Left ventricle myocardium inferior (tissue), 1 donor: ENCODE data around the gene MS4A10. TPM values are rescaled to one million over a fixed set of nuclear protein-coding genes. Genes with fewer than 3 reads are reported as not detected.

Experiments
- DNase-seq: peaks from one replicate; pipeline ENCODE4 v3.0.0-alpha.2; 2020
- H3K27ac ChIP-seq: fragments of 200-600 bp; replicated peaks from 2 replicates; pipeline ENCODE4 v1.8.0; 2021
- H3K27me3 ChIP-seq: fragments of 200-600 bp; 2 replicates; pipeline ENCODE4 v1.8.0; 2021; ENCODE audit warnings: low read depth
- H3K36me3 ChIP-seq: fragments of 200-600 bp; 2 replicates; pipeline ENCODE4 v1.8.0; 2021
- H3K4me1 ChIP-seq: fragments of 200-600 bp; 2 replicates; pipeline ENCODE4 v1.8.0; 2021
- H3K4me3 ChIP-seq: fragments of 200-600 bp; 2 replicates; pipeline ENCODE4 v1.8.0; 2021; ENCODE audit warnings: mild to moderate bottlenecking, moderate library complexity
- H3K9me3 ChIP-seq: fragments of 200-600 bp; replicated peaks from 2 replicates; pipeline ENCODE4 v1.8.0; 2021
- intact Hi-C: fragments of 100-400 bp; cut with micrococcal nuclease; formaldehyde crosslinking; loops from one replicate; pipeline ENCODE4 v1.11.0; 2022
- total RNA-seq: library from RNA; stranded (reverse); fragmentation: NEBNext Ultra II Directional; extraction: Animal tissue kit (Norgen Biotek cat#: 25700); gene quantifications from one replicate; pipeline ENCODE4 v1.2.1, GENCODE V29; 2021
- TF ChIP-seq, protein P1 (sequence below): fragments of 200-600 bp; IDR thresholded peaks from 2 replicates; pipeline ENCODE4 v1.8.0; 2021; ENCODE audit warnings: antibody characterized with exemption, mild to moderate bottlenecking, borderline replicate concordance
- donor health status: DM: no; HTN: yes; CAD: no; lungs with severe emphysema.

MS4A10 gene
- total RNA-seq, 1 donor from 2014 or later: not detected

DNA sequence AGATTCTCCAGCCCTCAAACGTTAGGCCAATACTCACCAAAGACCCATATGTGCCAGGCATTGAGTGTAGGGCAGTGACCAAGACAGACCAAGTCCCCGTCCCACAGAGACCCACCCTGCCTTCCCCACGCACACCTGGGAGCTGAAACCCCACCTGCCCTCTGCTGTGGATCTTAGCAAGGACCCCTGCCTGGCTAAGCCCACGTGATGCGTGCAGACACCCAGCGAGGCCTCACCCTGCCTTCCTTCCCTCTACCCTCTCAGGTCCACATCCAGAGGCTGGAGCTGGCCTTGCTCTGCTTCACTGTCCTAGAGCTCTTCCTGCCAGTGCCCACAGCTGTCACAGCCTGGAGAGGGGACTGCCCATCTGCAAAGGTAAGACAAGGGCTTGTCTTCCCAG lies 10.2 kb downstream of the MS4A10 start:
- intact Hi-C loops: no loop called here
- H3K4me1 ChIP-seq: no peaks in the 10 kb centered on the region
- H3K27me3 ChIP-seq: peaks cover 26% of the 10 kb centered on the region
- TF ChIP-seq, protein P1, sequence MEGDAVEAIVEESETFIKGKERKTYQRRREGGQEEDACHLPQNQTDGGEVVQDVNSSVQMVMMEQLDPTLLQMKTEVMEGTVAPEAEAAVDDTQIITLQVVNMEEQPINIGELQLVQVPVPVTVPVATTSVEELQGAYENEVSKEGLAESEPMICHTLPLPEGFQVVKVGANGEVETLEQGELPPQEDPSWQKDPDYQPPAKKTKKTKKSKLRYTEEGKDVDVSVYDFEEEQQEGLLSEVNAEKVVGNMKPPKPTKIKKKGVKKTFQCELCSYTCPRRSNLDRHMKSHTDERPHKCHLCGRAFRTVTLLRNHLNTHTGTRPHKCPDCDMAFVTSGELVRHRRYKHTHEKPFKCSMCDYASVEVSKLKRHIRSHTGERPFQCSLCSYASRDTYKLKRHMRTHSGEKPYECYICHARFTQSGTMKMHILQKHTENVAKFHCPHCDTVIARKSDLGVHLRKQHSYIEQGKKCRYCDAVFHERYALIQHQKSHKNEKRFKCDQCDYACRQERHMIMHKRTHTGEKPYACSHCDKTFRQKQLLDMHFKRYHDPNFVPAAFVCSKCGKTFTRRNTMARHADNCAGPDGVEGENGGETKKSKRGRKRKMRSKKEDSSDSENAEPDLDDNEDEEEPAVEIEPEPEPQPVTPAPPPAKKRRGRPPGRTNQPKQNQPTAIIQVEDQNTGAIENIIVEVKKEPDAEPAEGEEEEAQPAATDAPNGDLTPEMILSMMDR: no peak
- no peak overlapping the region for H3K27ac ChIP-seq
- H3K36me3 ChIP-seq: no peaks in the 10 kb centered on the region
- DNase-seq: no peak
- no peak overlapping the region for H3K4me3 ChIP-seq
- H3K9me3 ChIP-seq: peaks cover 6% of the 10 kb centered on the region

DNA sequence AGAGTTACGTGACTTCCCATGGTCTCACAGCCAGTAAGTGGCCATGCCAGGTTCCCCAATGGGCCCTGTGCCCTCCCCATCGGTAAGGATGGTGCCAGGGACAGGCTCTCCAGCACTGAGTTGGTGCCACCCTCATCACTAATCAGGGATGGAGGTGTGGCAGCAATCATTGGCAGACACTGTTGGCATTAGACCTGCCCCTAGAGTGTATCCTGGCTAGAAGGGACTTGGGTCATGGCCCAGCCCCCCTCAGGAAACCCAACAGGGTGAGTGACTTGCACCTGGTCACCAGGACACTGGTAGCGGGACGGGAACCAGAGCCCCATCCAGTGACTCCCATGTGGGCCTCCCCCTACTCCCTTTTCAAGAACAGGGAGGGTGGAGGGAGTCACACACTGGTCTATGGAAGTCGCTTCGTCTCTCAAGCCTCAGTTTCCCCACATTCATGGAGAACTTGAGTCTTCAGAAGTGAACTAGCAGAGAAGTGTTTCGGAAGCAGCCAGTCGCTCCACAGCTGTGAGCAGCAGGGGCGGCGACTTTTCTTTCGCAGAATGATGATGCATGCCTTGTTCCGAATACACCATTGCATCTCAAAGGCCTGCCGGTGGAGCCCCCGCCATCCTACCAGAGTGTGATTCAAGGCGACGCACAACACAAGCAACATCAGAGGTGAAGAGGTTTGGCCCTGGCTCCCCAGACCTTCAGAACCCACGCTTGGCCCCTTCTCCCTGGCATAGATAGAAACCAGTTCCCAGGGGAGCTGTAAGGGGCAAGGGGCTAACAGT lies 12.9 kb downstream of the MS4A10 start:
- DNase-seq: no peak
- Histone ChIP-seq H3K4me3 (no peak overlapping the region), H3K27me3 (peaks cover 46% of the 10 kb centered on the region), H3K4me1 (no peaks in the 10 kb centered on the region), H3K27ac (no peak overlapping the region), H3K9me3 (peaks cover 6% of the 10 kb centered on the region), H3K36me3 (no peaks in the 10 kb centered on the region)
- TF ChIP-seq, protein P1: no peak
- intact Hi-C loops: no loop called here

DNA sequence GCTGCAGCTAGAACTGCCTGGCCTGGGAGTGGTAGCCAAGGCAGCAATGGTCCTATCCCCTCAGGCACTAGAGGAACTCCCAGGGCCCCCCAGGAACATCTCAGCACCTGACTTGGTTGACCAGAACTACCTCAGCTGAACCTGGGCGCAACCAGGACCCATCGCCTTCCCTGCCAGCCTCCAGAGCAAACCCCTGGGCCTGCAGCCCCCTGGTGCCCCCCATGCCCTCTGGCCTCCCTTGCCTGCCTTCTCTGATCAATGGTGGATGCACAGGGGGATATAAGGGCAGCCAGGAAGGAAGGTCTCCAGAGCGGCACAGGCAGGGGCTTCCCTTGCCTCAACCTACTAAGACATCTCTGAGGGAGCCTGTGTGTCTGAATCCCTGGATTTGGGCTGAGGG lies 13.5 kb downstream of the MS4A10 start:
- DNase-seq: no peak
- TF ChIP-seq, protein P1: no peak
- Histone ChIP-seq H3K9me3 (peaks cover 6% of the 10 kb centered on the region), H3K27ac (no peak overlapping the region), H3K36me3 (no peaks in the 10 kb centered on the region), H3K4me3 (no peak overlapping the region), H3K27me3 (peaks cover 49% of the 10 kb centered on the region), H3K4me1 (no peaks in the 10 kb centered on the region)
- intact Hi-C loops: no loop called here

DNA sequence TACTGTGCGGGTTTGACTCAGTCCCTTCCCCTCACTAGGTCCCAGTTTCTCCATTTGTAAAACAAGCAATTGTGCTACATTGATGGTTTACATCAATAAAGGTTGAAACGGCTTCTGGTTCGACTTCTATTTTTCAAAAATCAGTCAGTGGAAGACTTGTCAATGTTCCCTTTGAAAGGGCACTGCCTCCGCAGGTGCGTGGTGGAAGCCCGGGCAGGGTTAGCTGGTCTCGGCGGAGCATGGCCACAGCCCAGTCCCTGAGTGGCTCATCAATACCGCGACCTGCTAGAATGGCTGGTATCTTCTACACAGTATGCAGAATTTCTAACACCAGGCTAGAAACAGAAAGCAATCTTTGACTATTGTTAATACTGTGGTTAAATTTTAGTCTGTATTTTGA lies 16.1 kb downstream of the MS4A10 start:
- TF ChIP-seq, protein P1: no peak
- DNase-seq: no peak
- H3K9me3 ChIP-seq: peaks cover 6% of the 10 kb centered on the region

DNA sequence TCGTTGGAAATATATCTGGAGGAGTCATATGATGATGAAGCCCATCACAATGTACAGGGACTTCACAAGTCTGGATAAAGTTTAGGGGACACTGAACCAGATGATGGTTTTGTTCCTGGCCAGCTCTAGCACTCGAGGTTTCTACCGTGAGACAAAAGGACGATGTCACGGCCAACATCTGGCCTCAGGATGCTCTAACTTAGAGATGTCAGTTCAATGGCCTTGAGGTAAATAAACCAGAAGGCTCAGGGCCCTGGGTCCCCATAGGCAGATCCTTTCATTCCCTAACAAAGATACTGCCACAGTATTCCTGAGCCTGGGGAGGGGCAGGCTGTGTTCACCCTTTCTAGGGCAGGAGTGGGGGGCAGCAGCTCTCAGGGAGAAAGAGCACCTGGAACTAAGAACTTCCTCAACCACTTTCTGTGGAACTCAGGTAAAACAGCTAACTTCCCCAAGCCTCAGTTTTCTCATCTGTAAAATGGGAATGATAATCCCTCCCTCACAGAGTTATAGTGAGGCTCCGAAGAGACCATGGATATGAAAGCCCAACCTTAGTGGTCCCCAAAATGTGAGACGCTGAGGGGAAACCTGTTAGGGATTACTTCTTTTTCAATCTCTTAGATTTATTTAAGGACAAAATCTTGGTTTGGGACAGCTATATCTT lies 18.3 kb downstream of the MS4A10 start:
- intact Hi-C loops: no loop called here
- H3K4me3 ChIP-seq: no peak overlapping the region
- no peaks in the 10 kb centered on the region for H3K4me1 ChIP-seq
- H3K27me3 ChIP-seq: peaks cover 53% of the 10 kb centered on the region
- no peaks in the 10 kb centered on the region for H3K36me3 ChIP-seq
- TF ChIP-seq, protein P1: no peak
- no peak for DNase-seq
- no peaks in the 10 kb centered on the region for H3K9me3 ChIP-seq
- no peak overlapping the region for H3K27ac ChIP-seq

More for the DNA sequence above, 16.1 kb downstream of the MS4A10 start:
- H3K27me3 ChIP-seq: peaks cover 67% of the 10 kb centered on the region
- H3K36me3 ChIP-seq: no peaks in the 10 kb centered on the region
- intact Hi-C loops: no loop called here
- H3K4me3 ChIP-seq: no peak overlapping the region
- no peaks in the 10 kb centered on the region for H3K4me1 ChIP-seq
- H3K27ac ChIP-seq: no peak overlapping the region
